Activated CD8-positive, alpha-beta memory T cell treated with anti-CD3 and anti-CD28 coated beads, Interleukin-2, amount 50 U/mL, for 24 hours (primary cell): Measurements from ENCODE around the gene SMAGP.

Experiments used
- DNase-seq: peaks from one replicate; pipeline ENCODE4 v3.0.0-alpha.2; 2020; ENCODE audit errors: extremely low read depth

The SMAGP gene

DNA sequence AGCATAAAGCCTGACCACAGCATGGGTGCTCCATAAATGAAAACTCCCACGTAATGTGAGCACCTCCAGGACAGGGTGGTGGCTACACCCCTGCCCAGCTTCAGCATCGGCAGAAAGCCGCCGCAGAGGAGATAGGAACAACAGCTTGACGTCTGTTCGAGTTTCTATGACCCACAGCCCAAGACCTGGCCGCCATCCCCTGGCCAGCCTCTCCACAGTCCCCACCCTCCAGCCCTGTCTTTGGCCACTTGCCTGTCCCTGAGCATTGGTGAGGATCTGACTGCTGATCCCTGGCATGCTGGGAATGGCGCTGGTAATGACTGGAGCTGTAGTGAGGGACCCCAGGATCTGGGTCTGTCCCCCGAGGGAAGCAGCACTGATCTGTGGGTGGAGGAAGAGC, 73.7 kb downstream of the SMAGP start:
- DNase-seq, result no peak

- DNase-seq, result no peak
Observed at GRCh38 chr12:51195841-51196240, 74.4 kb downstream of the SMAGP start.
